T-helper 1 cell treated with Interleukin-12 subunit alpha and Interleukin-12 subunit beta and Interleukin-4 antibody, amounts not matched to agents 30 ng/mL and 1 ng/mL, for 36 hours (primary cell): ENCODE data around the gene IGF2. TPM values are rescaled to one million over a fixed set of nuclear protein-coding genes. Genes with fewer than 3 reads are reported as not detected.
"Not testable (repeated sequence)": the region's sequence is repeated elsewhere in the genome, so short reads cannot be mapped to it uniquely, and the experiment has no call there.

Source experiments
- intact Hi-C: fragments of 100-400 bp; cut with micrococcal nuclease; formaldehyde crosslinking; loops from one replicate; pipeline ENCODE4 v1.15.1; 2024
- total RNA-seq: library from RNA; stranded (reverse); gene quantifications from 2 replicates; pipeline ENCODE4 v1.2.3, GENCODE V29; 2022

IGF2 gene
- total RNA-seq = 0.17 and 0.32 TPM in 2 replicates

- intact Hi-C loops = no loop called here
Observed at GRCh38 chr11:2139123-2139521, at the start of gene IGF2. Gene IGF2, minus strand, starts transcription at chr11:2139389. Its CDS starts 3,866 bp downstream, at chr11:2135523.

DNA sequence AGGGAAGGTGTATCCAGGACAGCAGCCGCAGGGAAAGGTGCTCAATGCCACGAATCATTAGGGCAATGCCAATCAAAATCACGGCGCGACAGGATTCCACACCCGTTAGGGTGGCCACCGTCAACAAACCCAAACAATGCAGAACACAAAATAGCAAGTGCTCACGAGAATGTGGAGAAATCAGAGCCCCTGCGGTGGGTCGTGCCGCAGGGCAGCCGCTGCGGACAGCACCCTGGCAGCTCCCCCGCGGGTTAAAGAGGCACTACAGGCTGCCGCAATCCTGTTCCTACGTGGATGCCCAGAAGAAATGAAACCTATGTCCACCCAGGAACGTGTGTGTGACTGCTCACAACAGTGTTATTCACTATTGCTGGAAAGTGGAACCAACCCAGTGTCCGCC, 49.6 kb upstream of the IGF2 start:
- intact Hi-C loops = no loop called here

DNA sequence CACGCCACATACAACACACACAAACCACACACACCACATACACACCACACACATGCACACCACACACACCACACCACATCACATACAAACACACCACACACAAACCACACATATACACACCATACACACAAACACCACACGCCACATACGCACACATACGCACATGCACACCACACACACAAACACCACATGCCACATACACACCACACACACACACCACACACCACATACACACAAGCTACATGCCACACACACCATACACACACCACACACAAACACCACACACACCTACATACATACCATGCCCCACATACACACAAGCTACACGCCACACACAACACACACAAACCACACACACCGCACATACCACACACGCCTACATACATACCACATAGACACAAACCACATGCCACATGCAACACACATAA, 48.1 kb upstream of the IGF2 start:
- intact Hi-C loops = no loop called here

DNA sequence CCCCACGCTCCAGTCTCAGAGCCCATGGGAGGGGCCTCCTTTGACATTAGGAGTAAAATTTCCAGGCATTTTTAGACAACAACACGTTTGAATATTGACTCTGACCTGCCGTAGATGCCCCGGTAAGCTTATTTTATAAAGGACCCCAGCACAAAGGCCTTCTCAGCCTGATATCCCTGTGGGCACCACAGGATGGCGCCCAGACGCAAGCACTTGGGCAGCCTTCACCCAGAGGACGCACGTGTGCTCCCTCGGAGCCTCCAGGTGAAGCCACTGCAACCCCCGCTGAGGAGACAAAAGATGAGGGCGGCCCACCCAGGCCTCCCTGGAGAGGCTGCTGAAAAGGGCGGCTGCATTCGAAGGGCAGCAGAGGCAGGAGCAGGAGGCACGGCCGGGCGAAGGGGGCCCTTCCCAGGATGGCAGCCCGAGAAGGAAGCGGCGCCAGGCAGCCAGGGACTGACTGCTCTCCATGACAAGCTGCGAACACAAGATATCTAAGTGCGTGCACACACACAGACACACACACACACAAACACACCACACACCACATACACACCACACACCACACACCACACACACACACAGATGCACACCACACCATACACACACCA, 47.6 kb upstream of the IGF2 start:
- intact Hi-C loops = no loop called here

DNA sequence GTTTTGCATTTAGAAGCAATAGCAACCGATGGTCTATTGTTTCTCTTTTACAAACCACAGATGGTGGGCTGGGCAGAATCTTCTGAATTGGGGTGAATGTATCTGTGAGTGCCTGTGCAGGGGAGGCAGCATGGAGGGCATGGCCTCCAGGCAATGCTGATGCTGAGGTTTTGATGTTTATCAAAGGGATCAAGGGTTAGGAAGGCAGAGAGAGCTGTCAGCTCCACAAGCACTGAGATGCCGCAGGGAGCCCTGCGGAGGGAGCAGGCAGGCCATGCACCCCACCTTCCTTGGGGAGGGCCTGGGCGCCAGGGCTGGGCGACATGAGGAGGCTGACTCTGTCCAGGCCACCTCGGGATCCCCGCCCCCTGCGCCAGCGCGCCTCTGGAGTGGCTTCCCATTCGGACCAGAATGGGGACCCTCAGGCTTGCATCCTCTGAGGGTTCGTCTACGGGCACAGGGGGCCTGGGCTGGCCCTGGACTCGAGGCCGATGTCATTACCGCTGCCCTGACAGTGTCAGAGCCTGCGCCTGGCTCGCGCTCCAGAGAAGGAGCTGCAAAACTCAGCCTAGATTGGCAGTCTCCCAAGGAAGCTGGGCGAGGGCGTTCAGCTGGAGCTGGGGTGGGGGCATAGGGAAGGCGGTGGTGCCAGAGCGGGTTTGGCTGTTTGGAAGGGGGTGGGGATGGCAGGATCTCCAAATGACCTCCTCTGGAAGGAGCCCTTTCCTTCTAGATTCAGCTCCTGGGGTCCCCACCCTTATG, 46.3 kb upstream of the IGF2 start:
- intact Hi-C loops = no loop called here

DNA sequence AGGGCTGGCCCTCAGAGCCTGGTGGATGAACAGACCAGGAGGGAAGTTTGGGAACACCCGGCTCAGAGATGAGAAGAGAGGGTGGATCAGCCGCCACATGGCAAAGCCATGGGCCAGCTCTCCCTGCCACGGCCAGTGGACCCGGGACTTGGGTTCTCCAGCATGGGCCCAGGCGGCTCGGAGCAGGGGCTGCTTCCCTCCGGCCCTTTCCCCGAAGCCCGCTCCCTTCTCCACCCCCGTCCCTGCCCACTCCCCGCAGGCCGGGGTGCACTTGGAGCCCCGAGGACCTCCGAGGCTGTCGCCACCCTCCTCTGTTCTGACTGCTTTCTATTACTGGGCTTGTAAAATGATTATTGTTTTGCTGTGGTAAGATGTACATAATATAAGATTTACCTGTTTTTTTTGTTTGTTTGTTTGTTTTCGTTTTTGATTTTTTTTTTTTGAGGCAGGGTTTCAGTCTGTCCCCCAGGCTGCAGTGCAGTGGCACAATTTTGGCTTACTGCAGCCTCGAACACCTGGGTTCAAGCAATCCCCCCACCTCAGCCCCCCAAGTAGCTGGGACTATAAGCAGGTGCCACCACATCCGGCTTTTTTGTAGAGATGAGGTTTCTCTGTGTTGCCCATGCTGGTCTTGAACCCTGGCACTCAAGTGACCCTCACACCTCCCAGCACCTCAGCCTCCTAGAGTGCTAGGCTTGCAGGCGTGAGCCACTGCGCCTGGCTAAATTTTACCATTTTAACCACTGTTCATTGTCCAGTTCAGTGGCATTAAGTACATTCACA, 43.7 kb upstream of the IGF2 start:
- intact Hi-C loops = no loop called here

DNA sequence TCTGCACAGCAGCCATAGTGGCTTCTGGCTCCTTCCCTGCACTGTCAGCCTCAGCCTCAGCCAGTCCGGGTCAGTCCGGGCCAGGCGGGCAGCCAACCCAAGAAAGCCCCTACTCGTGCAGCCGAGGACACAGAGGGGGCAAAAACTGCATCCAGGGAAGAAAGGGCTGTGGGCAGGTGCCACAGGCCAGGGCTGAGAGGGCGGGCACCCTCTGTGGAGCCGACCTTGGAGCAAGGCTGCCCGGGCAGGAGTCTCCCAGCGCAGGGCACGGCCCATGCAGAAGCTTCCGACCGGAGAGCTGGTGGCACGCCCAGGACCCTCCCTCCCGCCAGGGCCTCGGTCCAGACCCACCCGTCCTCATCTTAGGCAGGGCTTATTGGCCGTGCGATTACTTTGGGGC, 42.9 kb upstream of the IGF2 start:
- intact Hi-C loops = no loop called here

DNA sequence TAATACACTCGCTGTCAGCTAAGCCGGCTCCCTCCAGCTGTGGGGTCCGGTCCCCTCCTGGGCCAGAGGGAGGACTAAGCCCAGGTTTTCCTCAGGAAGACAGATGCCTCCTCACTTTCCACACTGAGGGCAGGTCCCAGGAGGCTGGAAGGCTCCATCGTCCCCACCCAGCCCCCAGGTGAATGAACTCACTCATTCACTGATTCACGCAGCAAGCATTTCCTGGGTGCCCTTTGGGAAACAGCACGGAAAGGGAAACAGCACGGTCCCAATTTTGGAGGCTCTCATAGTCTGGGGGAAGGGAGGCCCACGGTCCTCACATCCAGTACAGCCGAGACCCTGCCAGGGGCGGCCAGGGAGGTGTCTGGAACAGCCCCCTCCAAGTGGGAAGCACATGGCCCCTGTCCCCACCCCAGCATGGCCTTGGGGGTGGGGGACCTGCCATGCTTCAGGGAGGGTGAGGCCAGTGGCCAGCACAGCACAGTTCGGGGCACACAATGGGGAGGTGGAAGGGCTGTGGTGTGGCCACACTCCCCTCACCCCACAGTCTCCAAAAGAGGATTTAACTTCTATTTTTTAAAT, 41.7 kb upstream of the IGF2 start:
- intact Hi-C loops = no loop called here

DNA sequence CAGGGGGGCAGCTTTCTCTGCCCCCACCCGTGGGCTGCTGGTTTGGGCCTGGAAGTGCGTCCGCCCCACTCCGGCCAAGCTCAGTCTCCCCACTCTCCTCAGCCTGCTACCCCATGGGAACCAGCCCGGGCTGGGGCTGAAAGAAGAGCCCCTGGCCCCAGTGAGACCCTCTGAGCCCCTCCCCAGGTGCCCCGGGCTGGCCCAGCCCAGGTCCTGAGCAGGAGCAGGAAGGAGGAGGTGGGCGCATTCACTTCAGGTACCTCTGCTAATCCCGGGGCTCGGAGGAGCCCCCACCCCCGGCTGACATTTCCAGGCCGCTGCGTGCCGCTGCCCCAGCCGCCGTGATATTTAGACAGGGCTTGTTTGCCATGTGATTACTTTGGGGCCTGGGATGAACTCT, 41.2 kb upstream of the IGF2 start:
- intact Hi-C loops = no loop called here

DNA sequence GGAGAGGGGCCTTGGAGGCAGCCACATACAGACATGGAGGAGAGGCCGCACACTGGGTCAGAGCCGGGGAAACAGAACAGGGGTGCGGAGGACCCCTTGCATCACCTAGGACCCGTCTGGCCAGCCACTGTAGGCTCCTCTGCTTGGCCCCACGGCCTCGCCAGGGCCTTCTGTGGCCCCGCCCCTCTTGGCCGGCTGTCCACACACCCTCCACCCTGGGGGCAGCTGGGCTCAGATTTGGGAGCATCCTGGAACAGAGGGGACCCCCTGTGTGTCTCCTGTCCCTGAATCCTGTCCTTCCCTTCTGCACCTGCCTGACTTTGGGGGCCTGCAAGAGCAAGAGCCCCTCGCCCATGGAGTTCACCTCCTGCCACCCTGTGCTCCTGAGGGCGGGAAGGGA, 40.3 kb upstream of the IGF2 start:
- intact Hi-C loops = no loop called here

GRCh38 chr11:2178906-2179494, 39.8 kb upstream of the IGF2 start:
- intact Hi-C loops = no loop called here

DNA sequence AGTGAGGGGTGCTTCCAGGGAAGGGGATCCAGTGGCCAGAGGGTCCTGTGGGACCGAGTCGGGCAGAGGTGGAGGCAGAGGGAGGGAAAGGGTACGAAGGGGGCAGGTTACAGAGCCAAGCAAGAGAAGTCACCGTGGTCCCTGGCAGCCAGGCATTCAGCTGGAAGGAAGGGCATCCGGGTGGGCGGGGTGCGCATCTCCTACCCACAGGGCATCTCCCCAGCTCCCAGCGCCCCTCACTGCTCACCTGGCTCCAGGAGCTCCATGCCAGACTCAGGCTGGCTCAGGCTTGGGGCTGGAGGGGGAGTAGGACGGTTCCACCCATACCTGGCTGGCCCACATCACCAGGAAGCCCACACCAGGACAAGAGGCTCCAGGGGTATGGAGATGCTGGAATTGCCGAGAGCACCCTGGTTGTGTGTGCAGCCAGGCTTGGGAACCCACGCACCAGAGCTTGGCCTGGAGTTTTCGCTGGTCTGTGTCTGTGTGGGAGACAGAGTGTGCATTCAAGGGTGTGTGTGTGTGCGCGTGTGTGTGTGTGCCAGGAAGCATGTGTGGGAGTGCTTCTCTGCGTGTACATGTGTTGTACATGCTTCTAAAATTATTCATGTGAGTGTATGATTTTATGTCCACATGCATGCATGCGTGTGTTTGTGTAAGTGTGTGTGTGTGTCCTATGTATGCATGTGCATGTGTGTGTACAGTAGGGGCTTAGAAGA, 39.0 kb upstream of the IGF2 start:
- intact Hi-C loops = not testable (repeated sequence)

DNA sequence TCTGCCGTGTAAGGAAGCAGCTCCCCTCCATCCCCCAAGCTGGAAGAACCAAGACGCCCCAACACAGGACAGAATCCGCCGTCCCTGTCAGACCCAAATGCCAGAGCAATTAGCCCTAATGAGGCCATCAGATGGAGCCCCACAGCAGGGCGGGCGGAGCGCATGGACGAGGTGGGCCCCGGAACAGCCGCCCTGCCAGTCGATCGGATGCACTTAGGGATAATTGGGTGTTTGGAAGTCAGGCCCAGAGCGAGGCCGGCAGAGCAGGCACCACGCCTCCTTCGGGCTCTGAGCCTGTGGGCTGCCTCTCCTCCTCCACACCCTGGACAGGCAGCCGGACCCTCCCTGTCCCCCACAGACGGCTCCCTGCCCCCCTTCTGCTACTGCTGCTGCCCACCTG, 37.9 kb upstream of the IGF2 start:
- intact Hi-C loops = no loop called here

GRCh38 chr11:2176389-2176900, 37.3 kb upstream of the IGF2 start:
- intact Hi-C loops = no loop called here

DNA sequence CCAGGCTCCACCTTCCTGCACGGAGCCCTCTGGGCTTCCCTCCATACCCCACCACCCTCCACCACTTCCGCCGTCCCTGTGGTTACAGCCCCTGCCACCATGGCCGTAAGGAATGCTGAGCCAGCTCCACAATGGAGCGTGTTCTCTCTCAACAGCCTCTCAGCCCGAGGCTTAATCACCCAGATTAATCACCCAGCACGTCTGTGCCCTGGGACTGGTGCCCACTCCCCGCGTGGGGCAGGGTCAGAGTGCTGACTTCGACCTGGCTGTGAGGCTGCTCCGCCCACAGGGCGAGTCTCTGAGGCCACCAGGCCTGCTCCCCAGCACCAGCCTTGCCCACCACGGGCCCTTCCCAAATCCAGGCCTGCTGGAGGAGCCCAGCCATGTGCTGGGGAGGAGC, 36.5 kb upstream of the IGF2 start:
- intact Hi-C loops = no loop called here

- intact Hi-C loops = no loop called here
Observed at GRCh38 chr11:2174361-2174760, 35.2 kb upstream of the IGF2 start.

GRCh38 chr11:2173761-2174160, 34.6 kb upstream of the IGF2 start:
- intact Hi-C loops = no loop called here

DNA sequence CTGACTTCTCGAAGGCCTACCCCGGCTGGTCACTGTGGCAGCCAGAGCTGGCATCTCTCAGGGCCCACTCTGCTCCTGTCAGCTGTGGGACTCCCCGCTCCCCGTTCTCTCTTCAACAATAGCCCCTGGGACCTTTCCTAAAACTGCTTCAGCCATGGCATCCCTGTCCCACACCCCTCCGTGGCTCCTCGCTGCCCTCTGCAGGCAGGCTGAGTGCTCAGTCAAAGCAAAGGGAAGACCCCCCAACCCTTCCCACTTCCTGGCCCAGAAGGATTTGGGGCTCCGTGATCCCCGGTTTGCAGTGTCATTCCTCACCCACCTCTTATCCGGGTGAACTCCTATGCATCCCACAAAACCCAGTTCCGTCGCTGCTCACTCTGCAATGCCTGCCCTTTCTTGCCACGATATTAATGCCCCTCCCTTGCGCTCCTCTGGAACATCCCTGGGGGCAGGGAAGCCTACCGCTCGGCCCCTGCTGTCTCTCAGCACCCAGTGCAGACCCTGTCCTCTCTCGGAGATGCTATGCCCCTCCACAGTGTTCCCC, 34.0 kb upstream of the IGF2 start:
- intact Hi-C loops = no loop called here

DNA sequence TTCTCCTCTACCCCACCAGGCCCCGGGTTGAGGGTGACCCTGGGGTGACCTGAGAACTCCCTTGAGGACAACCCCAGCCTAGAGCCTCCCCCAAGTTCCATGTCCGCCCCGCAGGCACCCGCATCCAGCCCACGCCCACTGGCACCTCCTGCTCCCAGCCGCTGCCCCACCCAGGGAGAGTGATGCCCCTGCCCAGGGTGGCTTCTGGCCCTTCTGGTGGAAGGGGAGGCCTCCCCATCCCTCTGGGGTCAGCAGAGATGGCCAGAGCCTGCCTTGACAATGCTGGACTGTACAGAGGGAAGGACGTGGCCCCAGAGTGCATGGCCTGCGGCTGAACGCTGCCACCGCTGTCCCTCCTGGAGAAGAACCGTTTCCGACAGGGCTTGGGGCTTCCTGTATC, 33.5 kb upstream of the IGF2 start:
- intact Hi-C loops = no loop called here

- intact Hi-C loops = no loop called here
Observed at GRCh38 chr11:2171591-2172003, 32.4 kb upstream of the IGF2 start, which contains the start of gene TH. Gene TH, minus strand, starts transcription at chr11:2171815. Its CDS starts 29 bp downstream, at chr11:2171786.
